CD4-positive, alpha-beta T cell treated with Interleukin-21 for 1 hour (primary cell): ENCODE measurements around the gene ELFN1.

ENCODE experiments used
- DNase-seq: peaks from one replicate; pipeline ENCODE4 v3.0.0-alpha.2; 2020

The ELFN1 gene

GRCh38 chr7:1669954-1670893 is at the start of gene ELFN1:
Gene ELFN1 (plus strand): TSS chr7:1670277. CDS start chr7:1744597, 74,320 bp downstream.
- DNase-seq: no peak

GRCh38 chr7:1620835-1621234 is 49.2 kb upstream of the ELFN1 start:
- no peak for DNase-seq

- no peak for DNase-seq
Observed at GRCh38 chr7:1621718-1622117, 48.4 kb upstream of the ELFN1 start.

GRCh38 chr7:1622441-1622840 is 47.6 kb upstream of the ELFN1 start:
- no peak for DNase-seq

GRCh38 chr7:1623810-1624209 is 46.3 kb upstream of the ELFN1 start:
- DNase-seq: no peak

- no peak for DNase-seq
Observed at GRCh38 chr7:1624999-1625927, 44.8 kb upstream of the ELFN1 start.

GRCh38 chr7:1626769-1627168 is 43.3 kb upstream of the ELFN1 start:
- DNase-seq: no peak

GRCh38 chr7:1630700-1631336 is 39.3 kb upstream of the ELFN1 start:
- DNase-seq: no peak

GRCh38 chr7:1631678-1632077 is 38.4 kb upstream of the ELFN1 start:
- DNase-seq: no peak

GRCh38 chr7:1632506-1632905 is 37.6 kb upstream of the ELFN1 start:
- no peak for DNase-seq

GRCh38 chr7:1632916-1633785 is 36.9 kb upstream of the ELFN1 start:
- DNase-seq: no peak

GRCh38 chr7:1635401-1635800 is 34.7 kb upstream of the ELFN1 start:
- DNase-seq: no peak

GRCh38 chr7:1637155-1637554 is 32.9 kb upstream of the ELFN1 start:
- DNase-seq: no peak

- no peak for DNase-seq
Observed at GRCh38 chr7:1638215-1638661, 31.8 kb upstream of the ELFN1 start.

GRCh38 chr7:1639071-1639470 is 31.0 kb upstream of the ELFN1 start:
- DNase-seq: no peak

- no peak for DNase-seq
Observed at GRCh38 chr7:1639532-1640175, 30.4 kb upstream of the ELFN1 start.

- no peak for DNase-seq
Observed at GRCh38 chr7:1640376-1641172, 29.5 kb upstream of the ELFN1 start.

GRCh38 chr7:1641173-1641572 is 28.9 kb upstream of the ELFN1 start:
- no peak for DNase-seq

- no peak for DNase-seq
Observed at GRCh38 chr7:1641661-1642260, 28.3 kb upstream of the ELFN1 start.

- no peak for DNase-seq
Observed at GRCh38 chr7:1642291-1642731, 27.8 kb upstream of the ELFN1 start.
